Breast epithelium (tissue), 3 donors: ENCODE results near the gene FTCDNL1.

Experiments
- POLR2A ChIP-seq: fragments of 450-650 bp; IDR thresholded peaks from one replicate; pipeline ENCODE4 v1.6.1; 2016; ENCODE audit warnings: antibody characterized with exemption, mild to moderate bottlenecking, moderate library complexity
- TF ChIP-seq, protein P1 (sequence below), 3 donors: fragments of 450-650 bp; IDR thresholded peaks; one replicate each; pipeline ENCODE4 v1.5.1; 2016 to 2017; ENCODE audit warnings: antibody characterized with exemption in 3 of 3, mild to moderate bottlenecking in 3 of 3, moderate library complexity in 3 of 3

DNA sequence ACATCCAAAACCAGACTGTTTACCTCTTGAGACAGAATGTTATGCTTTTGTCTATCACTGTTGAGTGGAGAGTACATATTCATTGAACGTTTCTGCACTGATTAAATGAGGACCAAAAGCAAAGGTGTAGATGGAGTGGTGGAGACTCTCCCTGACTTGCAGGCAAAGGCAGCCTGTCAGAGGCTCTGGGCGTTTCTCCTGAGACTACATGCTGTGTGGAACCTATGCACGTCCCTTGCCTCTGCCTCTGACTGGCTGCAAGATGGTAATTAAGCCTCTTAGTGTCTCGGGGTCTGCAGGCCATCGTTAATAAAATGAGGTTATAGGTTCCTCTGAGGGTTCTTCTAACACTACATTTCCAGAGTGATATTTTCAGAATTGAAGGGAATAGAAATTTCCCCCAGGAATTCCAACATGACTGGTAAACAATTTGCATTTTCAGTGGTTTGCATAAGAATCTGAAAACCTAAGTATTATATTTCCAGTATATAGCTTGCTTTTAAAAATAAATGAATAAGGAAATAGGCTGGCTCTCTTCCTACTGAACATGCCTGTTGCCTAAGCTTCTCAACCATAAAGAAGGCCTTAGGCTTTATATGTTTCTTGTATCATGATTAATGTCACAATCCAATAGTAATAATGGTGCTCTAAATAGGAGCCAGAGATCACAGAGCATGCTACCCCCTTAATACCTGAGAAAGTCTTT is 107.4 kb downstream of the FTCDNL1 start:
- TF ChIP-seq, protein P1, sequence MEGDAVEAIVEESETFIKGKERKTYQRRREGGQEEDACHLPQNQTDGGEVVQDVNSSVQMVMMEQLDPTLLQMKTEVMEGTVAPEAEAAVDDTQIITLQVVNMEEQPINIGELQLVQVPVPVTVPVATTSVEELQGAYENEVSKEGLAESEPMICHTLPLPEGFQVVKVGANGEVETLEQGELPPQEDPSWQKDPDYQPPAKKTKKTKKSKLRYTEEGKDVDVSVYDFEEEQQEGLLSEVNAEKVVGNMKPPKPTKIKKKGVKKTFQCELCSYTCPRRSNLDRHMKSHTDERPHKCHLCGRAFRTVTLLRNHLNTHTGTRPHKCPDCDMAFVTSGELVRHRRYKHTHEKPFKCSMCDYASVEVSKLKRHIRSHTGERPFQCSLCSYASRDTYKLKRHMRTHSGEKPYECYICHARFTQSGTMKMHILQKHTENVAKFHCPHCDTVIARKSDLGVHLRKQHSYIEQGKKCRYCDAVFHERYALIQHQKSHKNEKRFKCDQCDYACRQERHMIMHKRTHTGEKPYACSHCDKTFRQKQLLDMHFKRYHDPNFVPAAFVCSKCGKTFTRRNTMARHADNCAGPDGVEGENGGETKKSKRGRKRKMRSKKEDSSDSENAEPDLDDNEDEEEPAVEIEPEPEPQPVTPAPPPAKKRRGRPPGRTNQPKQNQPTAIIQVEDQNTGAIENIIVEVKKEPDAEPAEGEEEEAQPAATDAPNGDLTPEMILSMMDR (IDR thresholded peaks at IDR 0.05): no peak
- TF ChIP-seq POLR2A: no peak
